SIG-M5 (cell line): Measurements from ENCODE around the gene NPL.

Source experiments
- DNase-seq: peaks from one replicate; lab custom pipeline; 2025; lab: John Stamatoyannopoulos, UW

The NPL gene

DNA sequence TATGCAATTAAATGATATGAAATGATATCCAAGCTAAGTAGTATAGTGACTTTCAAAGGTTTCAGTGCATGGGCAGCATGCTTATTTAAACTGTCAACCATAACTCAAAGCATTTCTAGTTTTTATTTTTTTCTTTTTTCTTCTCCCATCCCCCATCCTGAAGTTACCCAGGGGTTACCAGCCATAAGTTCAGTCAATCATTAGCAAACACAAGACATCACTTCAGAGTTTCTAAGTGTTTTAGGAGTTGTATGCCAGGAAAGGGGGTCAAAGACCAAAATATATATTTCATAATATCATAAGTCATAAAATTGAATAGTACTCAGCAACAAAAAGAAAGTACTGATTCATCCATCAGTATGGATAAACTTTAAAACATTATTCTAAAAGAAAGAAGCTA, 78.3 kb downstream of the NPL start:
- no peak for DNase-seq

DNA sequence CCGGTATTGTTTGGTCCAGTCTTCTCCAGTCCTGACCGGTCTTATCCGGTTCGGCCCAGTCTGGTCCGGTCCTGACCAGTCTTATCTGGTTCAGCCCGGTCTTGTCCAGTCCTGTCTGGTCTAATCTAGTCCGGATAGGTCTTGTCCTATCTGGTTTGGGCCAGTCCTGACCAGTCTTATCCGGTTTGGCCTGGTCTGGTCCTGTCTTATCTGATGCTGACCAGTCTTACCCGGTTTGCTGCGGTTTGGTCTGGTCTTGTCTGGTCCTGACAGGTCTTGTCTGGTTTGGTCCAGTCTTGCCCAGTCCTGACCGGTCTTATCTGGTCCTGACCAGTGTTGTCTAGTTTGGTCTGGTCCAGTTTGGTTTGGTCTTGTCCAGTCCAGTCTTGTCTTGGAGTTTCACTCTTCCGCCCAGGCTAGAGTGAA, 79.7 kb downstream of the NPL start:
- DNase-seq: no peak

DNA sequence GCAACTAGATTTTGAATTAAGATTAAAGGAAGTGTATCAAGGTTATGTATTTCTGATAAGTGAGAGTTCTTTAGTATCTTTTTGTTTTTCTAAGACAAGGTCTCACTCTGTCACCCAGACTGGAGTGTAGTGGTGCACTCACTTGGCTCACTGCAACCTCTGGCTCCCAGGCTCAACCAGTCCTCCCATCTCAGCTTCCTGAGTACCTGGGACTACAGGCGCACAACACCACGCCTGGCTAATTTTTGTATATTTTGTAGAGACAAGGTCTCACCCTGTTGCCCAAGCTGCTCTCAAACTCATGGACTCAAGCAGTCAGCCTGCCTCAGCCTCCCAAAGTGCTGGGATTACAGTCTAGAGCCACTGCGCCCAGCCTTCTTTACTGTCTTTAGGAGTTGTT, 83.3 kb downstream of the NPL start:
- DNase-seq: no peak

DNA sequence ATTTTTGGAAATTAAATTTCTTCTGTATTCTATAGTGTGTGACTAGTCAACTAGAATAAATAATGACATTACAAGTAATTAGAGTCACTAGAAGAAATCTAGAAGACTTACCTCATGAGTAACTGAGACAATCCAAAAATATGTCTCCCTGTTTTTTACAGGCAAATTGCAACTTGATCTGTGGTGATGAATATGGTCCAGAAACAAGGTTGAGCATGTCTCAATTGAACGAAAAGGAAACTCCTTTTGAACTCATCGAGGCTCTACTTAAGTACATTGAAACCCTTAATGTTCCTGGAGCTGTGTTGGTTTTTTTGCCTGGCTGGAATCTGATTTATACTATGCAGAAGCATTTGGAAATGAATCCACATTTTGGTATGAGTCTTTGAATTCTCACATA, 86.3 kb downstream of the NPL start:
- DNase-seq: no peak

DNA sequence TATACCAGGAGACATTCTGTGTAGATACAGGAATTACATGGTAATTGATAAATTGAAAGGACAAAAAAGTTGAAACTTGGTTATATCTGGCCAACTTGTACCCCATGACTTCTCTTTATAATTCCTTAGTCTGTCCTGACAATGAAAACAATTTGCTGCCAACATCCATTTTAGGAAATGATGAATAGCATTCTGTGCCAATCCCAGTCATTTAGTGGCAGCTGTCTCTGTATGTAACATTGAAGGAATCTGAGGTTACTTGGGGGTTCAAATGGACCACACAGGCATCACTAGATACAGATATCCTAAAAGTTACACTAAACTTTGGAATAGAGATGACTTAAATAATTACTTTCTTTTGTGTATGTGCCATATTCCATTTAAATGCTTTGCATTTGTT, 87.8 kb downstream of the NPL start:
- DNase-seq: no peak

DNA sequence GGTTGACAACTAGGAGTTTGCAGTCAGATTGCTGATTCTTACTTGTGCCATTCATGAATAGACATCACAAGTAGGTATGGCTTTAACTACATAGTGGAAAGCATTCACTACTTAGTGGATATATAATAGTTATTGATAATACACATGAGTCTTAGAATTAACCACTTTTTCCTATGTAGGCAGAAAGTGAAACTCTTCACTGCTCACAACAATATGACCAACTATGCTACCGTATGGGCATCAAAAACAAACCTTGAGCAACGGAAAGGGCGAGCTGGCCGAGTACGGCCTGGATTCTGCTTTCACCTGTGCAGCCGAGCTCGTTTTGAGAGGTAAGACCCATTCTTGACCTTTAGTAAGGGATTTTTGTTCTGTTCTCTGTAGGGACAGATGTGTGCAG, 88.3 kb downstream of the NPL start:
- no peak for DNase-seq
